HL-60 (cell line): ENCODE data around the gene C6orf58.

Source experiments
- CTCF ChIP-seq: IDR thresholded peaks from one replicate; pipeline ENCODE4 v1.5.1; 2011; ENCODE audit warnings: low read length, control low read depth, inconsistent platforms; ENCODE audit not compliant: insufficient read depth
- POLR2AphosphoS5 ChIP-seq: IDR thresholded peaks from 2 replicates; pipeline ENCODE4 v1.6.1; 2012; ENCODE audit warnings: low read depth
- REST ChIP-seq: IDR thresholded peaks from 2 replicates; pipeline ENCODE4 v1.6.1; 2012; ENCODE audit warnings: low read depth; ENCODE audit not compliant: insufficient replicate concordance

GRCh38 chr6:127637830-127638409 lies 60.9 kb downstream of the C6orf58 start:
- TF ChIP-seq CTCF, result no peak
- no peak for TF ChIP-seq POLR2AphosphoS5
- no peak for TF ChIP-seq REST
